Measurements from ENCODE around the gene PLCG1.

GRCh38 chr20:41123631-41124030, 13.7 kb upstream of the PLCG1 start:
- TF ChIP-seq POU2F2 (IDR thresholded peaks at IDR 0.05; ENCODE audit: low read depth, low read length) (no peak), POLR2A (IDR thresholded peaks at IDR 0.05; ENCODE audit: low read depth, low read length) (no peak), POLR2AphosphoS5 (IDR thresholded peaks at IDR 0.05; ENCODE audit: low read depth, low read length) (no peak), SPI1 (IDR thresholded peaks at IDR 0.05; ENCODE audit: low read depth, low read length) (no peak)

Data from GM12891 (cell line).